ENCODE measurements around the gene QRICH2.
A peak's percentile ranks its signal among the peaks of the same experiment; 100 is the strongest.
"Not testable (repeated sequence)": the region's sequence is repeated elsewhere in the genome, so short reads cannot be mapped to it uniquely, and the experiment has no call there.

The QRICH2 gene

GRCh38 chr17:76266244-76266938, 41.7 kb downstream of the QRICH2 start:
- DNase-seq (ENCODE audit: low read depth) = no peak

GRCh38 chr17:76265624-76266243, 42.3 kb downstream of the QRICH2 start:
- peak; percentile 51 for DNase-seq (ENCODE audit: low read depth)

GRCh38 chr17:76264755-76265623, 43.1 kb downstream of the QRICH2 start, which contains the start of gene UBALD2:
Gene UBALD2, plus strand, starts transcription at chr17:76265348. Its CDS starts 158 bp downstream, at chr17:76265506.
- peak; percentile 98 for DNase-seq (ENCODE audit: low read depth)

GRCh38 chr17:76264425-76264754, 43.7 kb downstream of the QRICH2 start:
- DNase-seq (ENCODE audit: low read depth) = no peak

GRCh38 chr17:76263896-76264295, 44.2 kb downstream of the QRICH2 start:
- DNase-seq (ENCODE audit: low read depth) = no peak

- no peak for DNase-seq (ENCODE audit: low read depth)
Measured at GRCh38 chr17:76262732-76263344, 45.2 kb downstream of the QRICH2 start.

- DNase-seq (ENCODE audit: low read depth) = no peak
Measured at GRCh38 chr17:76261421-76262215, 46.5 kb downstream of the QRICH2 start.

- no peak for DNase-seq (ENCODE audit: low read depth)
Measured at GRCh38 chr17:76260669-76261068, 47.4 kb downstream of the QRICH2 start.

- DNase-seq (ENCODE audit: low read depth) = no peak
Measured at GRCh38 chr17:76260220-76260619, 47.9 kb downstream of the QRICH2 start.

GRCh38 chr17:76256430-76257050, 51.5 kb downstream of the QRICH2 start:
- DNase-seq (ENCODE audit: low read depth) = not testable (repeated sequence)

GRCh38 chr17:76255801-76256429, 52.2 kb downstream of the QRICH2 start:
- no peak for DNase-seq (ENCODE audit: low read depth)

- DNase-seq (ENCODE audit: low read depth) = no peak
Measured at GRCh38 chr17:76254275-76254674, 53.8 kb downstream of the QRICH2 start.

- no peak for DNase-seq (ENCODE audit: low read depth)
Measured at GRCh38 chr17:76253841-76254240, 54.2 kb downstream of the QRICH2 start.

- DNase-seq (ENCODE audit: low read depth) = not testable (repeated sequence)
Measured at GRCh38 chr17:76252967-76253766, 54.9 kb downstream of the QRICH2 start.

GRCh38 chr17:76252040-76252954, 55.8 kb downstream of the QRICH2 start:
- DNase-seq (ENCODE audit: low read depth) = no peak

GRCh38 chr17:76251478-76252039, 56.5 kb downstream of the QRICH2 start:
- no peak for DNase-seq (ENCODE audit: low read depth)

- DNase-seq (ENCODE audit: low read depth) = no peak
Measured at GRCh38 chr17:76250141-76250540, 57.9 kb downstream of the QRICH2 start.

Data from activated T-helper 9 cell treated with anti-CD3 and anti-CD28 coated beads, Interleukin-2, amount 50 U/mL, for 16 hours (primary cell).